ENCODE results near the gene CAMTA1.
A peak's percentile ranks its signal among the peaks of the same experiment; 100 is the strongest.

The CAMTA1 gene

DNA sequence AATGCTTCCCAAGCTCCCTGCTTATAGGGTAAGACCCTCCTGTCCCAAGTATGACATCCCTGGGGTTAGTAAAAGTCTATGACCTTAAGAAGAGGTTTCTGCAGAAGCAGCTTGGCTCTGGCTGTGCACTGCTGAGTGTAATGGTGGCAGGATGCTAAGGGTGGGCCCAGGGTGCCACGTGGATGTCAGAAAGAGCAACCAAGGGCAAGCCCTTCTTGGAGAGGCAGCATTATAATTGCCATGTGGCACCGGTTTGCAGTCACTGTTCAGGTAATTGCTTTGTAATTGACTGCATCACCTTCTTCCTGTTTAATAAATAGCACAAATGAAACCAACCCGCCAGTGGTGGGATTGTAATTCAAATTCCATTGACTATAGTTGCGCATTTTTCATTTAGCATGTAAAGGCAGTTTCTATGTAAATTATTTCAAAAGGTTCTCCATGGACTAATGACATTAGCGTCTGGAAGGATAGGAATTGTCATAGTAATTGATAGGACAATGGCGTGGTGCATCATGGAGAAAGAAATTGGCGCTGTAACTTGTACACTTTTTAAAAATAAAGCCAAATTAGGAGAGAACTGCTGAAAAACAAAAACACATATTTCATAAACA, 495.2 kb downstream of the CAMTA1 start:
- DNase-seq (ENCODE audit: low read depth, low spot score): no peak

DNA sequence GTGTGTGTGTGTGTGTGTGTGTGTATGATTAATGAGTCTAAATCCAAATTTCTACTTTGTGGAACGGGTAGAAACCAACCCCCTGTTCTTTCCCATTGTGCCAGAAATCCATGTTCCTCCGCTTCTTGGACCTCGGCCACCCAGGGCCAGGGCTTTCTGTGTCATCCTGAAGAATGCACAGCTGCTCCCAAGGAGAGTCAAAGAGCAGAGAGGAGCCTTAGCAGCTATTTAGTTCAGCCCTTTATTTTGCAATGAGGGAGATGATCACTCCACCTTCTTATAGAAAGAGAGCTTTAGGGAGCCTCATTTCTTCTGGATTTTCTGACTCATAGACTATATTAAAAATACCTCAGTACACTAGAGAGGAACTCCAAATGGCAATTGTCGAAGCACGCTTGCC, 496.6 kb downstream of the CAMTA1 start:
- no peak for DNase-seq (ENCODE audit: low read depth, low spot score)

DNA sequence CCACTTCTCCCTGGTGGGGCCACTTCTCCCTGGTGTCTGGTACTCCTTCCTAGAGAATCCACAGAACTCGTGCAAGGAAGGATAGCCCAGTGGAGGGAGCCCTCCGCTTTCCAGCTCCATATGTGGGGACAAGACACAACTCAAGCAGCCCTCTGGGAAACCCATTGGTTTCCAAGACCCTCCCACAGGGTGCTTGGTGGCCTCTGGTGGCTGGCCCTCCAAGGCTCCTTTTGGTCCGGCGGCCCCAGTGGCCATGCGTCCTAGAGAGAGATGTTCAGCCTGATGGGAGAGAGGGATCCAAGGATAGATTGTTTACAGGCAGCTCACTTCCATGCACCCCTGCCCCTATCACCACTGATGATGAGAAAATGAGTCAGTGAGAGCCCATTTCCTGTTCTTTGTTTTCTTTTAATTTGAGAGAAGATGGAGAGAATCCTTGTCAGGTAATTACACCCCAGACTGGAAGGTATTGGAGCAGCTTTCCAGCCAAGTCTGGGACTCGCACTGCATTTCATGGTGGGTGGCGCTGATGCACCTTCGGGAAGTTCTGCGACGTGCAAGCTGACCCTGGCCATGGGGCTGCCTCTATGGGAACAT, 499.7 kb downstream of the CAMTA1 start:
- DNase-seq (ENCODE audit: low read depth, low spot score): no peak

DNA sequence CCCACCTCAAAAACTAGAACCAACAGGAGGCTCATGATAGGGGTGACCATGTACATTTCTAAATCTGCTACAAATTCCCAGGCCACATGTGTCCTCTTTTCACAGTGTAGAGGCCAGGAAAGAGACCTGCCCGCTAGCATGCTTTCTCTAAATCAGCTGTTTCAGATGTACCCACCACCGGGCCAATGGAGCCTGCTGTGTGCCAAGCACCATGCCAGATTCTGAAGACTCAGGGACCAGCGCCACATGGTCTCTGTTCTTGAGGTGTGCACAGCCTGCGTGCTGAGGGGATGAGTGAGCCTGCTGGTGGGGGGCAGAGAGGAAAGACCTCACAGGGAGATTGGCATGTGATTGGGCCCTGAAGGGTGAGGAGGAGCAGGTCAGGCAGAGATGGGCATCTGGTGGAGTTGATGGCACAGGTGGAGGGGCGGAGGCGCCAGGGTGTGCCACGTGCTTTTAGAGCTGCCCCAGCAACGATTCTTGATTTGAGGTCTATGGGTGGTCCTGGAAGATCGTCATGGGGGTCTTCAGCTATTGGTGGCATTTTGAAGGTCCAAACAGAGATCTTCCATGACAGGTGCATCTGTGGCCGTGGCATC, 500.7 kb downstream of the CAMTA1 start:
- DNase-seq (ENCODE audit: low read depth, low spot score): no peak

DNA sequence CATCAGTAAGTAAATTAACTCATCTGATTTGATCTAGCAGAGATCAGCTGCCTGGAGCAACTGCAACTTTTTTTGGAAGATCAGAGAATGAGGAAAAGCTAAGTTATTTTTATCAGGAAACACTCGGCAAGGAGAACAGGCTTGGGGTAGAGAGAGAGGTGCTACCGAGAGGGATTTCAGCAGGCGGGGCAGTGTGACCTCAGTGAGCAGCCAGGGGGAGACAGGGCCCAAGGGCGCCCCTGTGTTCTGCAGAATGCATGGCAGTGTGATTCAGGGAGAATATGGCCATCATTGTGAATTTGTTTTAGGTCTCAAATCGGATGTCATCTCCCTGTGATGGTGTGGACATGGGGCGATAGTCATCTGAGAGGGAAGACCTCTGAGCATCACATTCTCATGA, 501.8 kb downstream of the CAMTA1 start:
- no peak for DNase-seq (ENCODE audit: low read depth, low spot score)

DNA sequence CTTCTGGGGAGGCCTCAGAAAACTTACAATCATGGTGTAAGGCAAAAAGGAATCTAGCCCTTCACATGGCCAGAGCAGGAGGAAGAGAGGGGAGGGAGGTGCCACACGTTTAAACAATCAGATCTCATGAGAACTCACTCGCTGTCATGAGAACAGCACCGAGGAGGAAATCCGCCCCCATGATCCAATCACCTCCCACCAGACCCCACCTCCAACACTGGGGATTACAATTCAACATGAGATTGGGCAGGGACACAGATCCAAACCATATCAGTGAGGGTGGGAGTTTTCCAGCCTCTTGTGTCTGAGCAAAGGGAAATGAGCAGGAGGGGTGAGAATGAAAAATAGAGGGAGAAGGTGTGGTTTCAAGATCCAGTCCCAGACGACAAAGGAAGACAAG, 503.7 kb downstream of the CAMTA1 start:
- DNase-seq (ENCODE audit: low read depth, low spot score): no peak

DNA sequence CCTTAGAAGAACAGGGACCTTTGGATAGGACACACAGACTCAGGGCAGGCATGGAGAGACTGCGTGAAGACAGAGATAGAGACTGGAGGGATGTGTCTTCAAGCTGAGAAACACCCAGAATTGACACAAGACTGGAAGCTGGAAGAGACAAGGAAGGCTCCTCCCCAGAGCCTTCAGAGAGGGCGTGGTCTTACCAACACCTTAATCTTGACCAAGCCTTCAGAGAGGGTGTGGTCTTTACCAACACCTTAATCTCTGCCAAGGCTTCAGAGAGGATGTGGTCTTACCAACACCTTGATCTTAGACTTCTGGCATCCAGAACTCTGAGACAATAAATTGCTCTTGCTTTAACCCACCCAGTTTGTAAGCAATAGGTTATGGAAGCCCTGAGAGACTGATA, 504.4 kb downstream of the CAMTA1 start:
- no peak for DNase-seq (ENCODE audit: low read depth, low spot score)

DNA sequence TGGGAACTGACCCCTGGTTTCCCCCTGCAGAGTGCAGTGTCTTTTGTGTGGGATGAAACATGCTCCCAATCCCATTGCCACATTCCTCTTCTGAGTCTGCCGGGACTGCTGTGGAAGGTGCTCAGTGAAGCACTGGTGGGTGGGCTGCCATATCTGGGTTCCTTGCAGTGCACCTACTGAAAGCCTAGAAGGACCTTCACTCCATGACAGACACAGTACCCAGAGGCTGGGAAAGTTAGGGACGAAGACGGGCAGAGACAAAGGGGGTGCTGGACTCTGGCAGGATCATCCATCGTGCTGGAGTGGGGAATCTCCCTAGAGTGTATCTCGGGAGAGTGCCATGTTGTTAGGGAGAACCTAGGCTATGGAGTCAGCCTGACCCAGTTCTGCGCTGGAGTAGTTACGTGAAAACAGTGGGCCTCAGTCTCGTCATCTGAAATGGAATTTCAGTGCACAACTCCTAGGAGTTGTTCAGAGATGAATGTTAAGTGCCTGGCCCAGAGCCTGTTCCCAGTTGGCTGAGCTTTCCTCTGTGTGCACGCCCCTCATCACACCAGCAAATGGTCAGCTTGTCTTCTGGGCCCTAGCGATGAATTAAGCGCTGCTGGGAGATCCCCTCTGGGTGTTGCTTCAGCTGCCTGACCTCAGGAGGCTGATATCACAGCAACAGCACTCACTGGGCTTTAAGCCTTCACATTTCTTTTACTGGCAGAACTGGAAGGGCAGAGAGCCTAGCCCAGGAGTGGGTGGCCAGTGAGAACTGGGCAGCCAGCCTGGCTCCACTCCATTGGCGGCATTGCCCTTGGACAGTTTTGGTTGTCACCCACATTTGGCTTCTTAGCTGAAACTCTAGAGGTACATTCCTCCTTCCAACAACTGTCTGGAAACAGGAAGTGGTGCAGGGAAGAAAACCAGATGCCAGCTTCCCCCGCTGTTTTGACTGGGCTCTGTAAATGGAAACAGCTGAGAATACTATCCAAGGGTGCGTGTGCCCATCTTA, 506.0 kb downstream of the CAMTA1 start:
- DNase-seq (ENCODE audit: low read depth, low spot score): no peak

DNA sequence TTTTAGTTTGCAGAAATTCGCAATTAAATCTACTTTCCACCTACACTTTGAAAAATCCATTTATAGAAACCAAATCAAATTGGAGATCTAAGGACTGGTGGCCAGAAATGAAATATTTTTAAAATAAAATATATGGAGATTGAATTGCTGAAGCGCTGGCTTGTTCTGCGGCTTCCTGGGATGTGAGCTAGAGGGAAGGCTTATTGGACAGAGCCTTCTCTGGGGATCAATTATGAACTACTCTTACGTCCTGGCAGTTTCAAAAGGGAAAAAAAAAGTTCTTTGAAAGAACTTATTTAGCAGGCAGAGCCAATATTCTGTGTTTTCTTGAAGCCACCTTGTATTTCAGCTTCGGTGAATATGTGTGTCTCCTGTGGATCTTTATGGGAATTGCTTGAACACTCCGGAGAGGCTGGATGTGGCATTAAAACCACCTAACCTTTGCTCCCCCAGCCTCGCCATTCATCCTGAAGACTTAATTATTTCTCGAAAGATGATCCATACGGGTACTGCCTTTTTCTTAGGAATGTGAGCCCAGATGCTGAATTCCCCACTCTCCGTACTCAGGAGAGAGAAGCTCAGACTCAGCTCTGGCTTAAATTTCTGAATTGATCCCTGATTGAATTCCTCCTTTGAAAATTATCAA, 506.9 kb downstream of the CAMTA1 start:
- DNase-seq (ENCODE audit: low read depth, low spot score): no peak

DNA sequence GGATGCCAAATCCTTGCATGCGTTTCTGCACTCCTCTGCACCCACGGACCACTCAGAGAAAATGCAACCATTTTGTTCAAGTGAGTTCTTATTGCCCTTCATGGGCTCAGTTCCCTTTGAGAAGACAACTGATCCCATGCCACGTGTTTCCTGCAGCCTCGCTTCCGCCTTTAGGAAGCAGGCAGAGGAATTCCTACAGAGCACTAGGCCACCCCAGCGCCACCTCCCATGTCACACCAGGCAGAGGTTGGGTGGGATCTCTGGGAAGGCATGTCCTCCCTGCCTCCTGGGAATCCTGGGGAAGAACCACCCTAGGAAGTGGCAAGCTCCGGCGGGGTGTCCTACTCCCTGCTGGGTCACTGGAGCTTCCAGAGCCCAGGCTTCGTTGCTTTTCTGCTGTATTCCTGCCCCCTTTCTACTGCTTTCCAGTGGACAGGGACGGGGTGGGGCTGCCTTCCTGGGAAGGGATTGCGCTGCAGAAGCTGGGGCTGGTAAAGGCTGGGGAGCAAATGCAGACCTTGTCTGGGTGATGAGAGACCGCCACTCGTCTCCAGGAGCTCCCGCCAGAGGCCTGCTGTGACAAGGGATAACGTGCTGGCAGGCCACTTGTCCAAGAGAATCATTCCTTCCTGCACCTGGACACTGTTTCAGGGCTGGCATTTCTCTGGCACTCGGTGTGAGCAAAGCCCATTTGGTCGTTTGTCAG, 507.6 kb downstream of the CAMTA1 start:
- no peak for DNase-seq (ENCODE audit: low read depth, low spot score)

DNA sequence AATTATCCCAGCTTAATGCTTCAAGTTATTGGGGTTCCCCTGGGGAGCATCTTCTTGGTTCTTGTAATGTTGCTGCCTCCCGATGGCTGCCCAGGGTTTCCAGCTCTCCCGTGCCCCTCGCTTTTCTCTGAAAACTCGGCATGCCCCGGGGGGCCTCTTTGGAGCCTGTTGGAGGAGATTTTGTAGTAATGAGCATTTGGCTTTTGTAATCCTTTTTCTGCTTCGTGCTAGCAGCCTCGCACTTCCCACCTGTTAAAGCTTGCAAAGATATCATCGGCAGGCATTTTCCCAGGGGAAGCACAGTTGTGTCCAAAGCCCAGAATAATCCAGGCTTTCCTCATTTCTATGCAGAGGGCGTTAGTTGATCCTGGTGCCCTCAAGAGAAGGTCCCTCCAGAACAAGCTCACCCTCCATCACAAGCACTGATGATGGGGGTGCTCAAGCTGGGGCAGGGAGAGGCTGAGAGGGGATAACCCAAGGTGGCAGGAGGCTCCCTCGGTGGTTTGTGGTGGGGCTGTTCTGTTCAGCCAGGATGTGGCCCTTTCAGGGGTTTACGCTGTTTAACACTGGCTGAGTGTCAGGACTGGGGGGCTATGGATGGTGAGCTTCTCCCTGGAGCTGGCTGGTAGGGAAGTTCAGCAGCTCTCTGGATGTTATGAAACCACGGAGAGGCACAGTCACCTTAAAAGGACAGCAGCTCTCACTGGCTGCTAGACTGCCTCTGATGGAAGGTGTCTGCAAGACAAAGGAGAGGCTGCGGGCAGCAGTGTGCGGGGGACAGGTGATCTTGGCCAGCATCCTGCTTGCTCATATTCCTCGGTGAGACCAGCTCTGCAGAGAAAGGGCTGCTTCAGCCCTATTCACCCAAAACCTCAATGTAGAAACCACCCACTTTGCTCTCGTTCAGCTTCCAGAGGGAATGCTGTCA, 508.7 kb downstream of the CAMTA1 start:
- DNase-seq (ENCODE audit: low read depth, low spot score): no peak

DNA sequence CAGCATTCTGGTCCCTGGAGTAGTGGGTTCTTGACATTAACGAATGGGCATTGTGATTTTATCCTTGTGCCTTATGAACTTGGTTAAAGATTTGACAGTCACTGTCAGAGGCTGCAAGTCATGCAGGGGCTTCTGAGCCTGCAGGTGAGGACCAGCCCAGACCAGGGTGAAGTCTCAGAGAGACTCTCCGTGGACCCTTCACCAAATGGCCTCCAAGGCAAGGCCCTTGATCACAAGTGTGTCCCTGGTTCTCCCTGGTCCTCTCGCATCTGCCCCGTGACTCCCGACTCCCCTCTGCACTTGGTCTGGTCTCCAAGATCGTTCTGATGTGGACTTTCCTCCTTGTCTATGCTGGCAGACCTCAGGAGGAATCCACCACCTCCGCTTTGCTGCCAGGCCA, 509.4 kb downstream of the CAMTA1 start:
- no peak for DNase-seq (ENCODE audit: low read depth, low spot score)

DNA sequence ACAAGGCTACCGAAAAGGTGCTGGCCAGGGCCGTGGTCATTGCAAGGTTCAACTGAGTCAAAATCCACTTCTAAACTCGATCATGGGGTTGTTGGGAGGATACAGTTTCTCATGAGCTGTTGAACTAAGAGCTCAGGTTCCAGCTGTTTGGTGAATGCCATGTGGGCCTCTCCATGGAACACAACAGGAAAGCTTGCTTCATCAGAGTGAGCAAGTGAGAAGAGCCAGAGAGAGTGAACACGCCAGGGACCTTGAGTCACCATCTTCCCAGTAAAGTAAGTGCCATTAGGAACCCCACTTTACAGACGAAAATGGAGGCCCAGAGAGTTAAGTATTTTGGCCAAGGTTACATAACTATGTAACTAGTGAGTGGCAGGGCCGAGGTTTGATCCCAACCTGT, 510.7 kb downstream of the CAMTA1 start:
- DNase-seq (ENCODE audit: low read depth, low spot score): no peak

DNA sequence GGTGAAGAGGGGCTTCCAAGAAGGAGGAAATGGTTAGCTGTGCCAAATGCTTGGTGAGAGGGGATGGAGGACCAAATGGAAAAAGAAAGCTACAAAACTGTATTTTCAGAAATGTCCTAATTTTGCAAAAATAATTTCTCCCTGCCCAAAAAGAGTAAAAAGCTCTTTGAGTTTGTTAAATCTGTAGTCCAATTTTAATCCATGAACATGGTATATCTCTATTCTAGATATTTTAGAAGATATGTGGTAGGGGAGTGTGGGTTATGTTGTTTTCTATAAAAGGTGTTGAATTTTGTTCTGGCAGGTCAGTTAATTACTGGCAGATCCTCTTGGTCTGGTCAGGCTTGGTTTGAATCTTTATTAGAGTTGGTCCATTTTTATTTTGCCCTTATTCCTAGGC, 511.7 kb downstream of the CAMTA1 start:
- DNase-seq (ENCODE audit: low read depth, low spot score): no peak

DNA sequence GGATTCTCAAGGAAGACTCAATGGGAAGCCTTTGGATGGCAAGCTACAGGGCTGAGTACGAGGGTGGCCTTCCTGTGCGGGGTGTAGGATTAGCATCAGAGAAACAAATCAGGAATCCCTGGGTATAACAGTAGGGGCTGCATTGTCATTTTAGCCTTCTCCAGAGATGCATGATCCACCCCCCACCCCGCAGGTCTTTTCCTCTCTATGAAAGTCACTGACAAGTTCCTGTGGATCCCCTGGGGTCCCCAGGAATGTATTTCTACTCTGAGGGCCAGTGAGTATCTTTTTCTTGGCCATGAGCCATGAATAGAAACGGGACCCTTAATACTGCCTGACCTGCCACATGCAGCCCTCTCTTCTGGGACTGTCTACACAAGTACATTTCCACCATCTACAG, 512.9 kb downstream of the CAMTA1 start:
- no peak for DNase-seq (ENCODE audit: low read depth, low spot score)

DNA sequence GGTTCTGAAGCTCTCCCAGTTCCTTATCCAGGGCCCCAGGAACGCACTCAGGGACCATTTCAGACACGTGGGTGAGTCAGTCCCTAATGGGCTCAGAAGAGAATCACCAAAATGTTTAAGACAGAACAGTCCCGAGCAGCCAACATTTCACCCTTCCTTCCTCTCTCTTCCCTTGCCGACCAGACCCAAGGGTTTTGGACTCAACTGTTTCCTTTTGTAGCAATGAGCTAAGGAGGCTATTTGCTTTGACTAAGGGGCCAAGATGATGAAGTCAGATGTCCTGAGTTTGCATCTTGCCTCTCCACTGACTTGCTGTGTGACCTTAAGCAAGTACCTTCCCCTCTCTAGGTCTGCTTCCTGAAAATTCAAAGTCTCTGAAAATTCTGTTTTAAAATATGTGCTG, 513.5 kb downstream of the CAMTA1 start:
- DNase-seq (ENCODE audit: low read depth, low spot score): no peak

DNA sequence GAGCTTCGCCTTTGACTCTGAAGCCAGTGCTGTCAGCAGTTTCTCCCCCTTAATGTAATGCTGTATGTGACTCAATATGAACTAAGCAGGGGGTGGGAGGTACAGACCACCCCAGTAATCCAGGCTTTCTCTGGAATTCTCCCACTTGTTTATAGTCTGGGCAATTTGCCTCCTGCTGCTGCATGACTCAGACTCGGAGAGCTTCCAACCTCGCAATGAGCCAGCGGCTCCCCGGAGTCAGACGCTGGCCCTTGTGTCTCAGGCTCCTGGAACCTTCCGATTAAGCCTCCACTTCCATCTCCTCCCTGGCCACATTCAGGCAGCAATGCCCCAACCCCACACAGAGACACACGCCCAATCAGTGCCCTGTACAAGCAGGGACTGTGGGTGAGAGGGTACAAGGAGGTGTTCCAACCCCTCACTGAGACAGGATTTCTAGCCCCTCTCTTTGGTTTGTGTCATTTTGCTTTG, 514.1 kb downstream of the CAMTA1 start:
- peak; percentile 85 for DNase-seq (ENCODE audit: low read depth, low spot score)

DNA sequence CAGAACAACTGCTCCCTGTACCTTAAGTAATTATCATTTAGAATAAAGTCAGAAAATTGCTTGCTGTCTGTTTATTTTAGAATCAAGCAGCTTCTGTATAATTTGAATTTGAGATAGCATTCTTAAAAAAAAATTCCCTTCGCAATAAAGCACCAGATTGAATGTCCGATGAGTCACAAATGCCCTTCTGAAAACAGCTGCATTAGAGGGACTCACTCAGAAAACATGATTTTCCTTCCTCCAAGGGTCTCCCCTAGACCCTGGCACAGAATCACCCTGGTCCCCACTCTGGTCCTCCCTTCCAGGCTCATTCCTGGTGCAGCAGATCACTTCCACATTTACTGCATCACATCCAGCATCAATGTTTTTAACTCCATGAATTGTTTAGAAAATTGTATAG, 514.7 kb downstream of the CAMTA1 start:
- no peak for DNase-seq (ENCODE audit: low read depth, low spot score)

DNA sequence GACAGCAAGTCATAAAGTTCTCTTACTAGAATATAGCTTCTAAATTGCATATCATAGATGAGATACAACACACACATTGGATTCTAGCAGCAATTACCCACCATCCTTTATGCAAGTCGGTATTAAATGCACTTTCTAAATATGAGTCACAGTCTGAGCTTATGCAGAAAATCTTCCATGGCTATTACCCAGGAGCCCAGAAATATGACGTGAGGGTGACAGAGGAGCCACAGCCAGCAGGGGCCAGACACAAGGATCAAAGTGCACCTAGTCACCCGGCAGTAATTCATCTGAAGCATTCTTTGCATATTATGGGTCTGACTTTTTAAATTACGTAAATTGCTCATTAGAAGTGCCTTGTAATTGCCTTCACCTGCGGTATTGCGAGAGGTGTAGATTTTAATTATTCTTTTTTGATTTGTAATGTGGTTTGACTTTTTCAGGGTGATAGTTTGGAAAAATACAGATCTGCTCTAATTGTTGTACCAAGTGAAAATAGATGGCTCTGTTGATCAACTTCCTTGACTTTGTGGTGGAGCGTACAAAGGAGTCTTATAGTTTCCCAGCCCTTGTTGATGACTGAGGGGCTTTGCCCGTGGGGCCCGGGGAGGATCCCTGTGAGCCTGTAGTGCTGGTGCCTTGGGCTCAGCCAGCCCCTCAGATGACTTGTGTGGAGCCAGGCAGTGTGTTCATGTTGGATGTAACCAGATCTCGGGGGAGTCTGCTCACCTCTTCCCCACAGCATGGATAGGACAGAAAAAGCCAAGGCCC, 515.8 kb downstream of the CAMTA1 start:
- DNase-seq (ENCODE audit: low read depth, low spot score): no peak
